HepG2 (cell line): Measurements from ENCODE around the gene MICA. TPM values are rescaled to one million over a fixed set of nuclear protein-coding genes. Genes with fewer than 3 reads are reported as not detected.

ENCODE experiments used
- ATAC-seq: fragments of 200-7000 bp; cut with Tn5 transposase; 3 replicates; pipeline ENCODE4 v1.9.1; 2020; ENCODE audit warnings: mild to moderate bottlenecking, moderate library complexity
- BruUV-seq: library from RNA; stranded (reverse); fragments of 400-500 nt; replicated peaks from 2 replicates; lab custom pipeline; 2021; lab: Mats Ljungman, UMichigan
- CTCF ChIA-PET: fragments of 300-600 bp; formaldehyde crosslinking; extraction: SDS; loops from one replicate; lab custom pipeline; 2021; ENCODE audit warnings: low total read pairs, inconsistent platforms, low intra/inter-chr PET ratio; lab: Yijun Ruan, JAX
- POLR2A ChIA-PET: fragments of 350-600 bp; sonication (Branson Sonifier 250); formaldehyde crosslinking; loops from one replicate; lab custom pipeline; 2020; ENCODE audit warnings: antibody characterized with exemption, inconsistent platforms; lab: Yijun Ruan, JAX
- DNase-seq: peaks from one replicate; pipeline ENCODE4 v3.0.0-alpha.2; 2015; ENCODE audit warnings: low spot score
- FAIRE-seq: peaks from 3 replicates; lab custom pipeline; 2011; peaks lifted over from hg19 to GRCh38; lab: Jason Lieb, UNC
- H2AFZ ChIP-seq: one replicate; pipeline ENCODE4 v1.6.1; 2011; ENCODE audit warnings: low read length, inconsistent platforms
- H3K27ac ChIP-seq: fragments of 300-600 bp; 3 replicates; pipeline ENCODE4 v1.8.0; 2011; ENCODE audit warnings: mixed run types, mild to moderate bottlenecking, mixed read lengths, low read length, inconsistent platforms; ENCODE audit not compliant: insufficient read depth; ENCODE audit errors: extremely low read length
- H3K27me3 ChIP-seq, 2 experiments: fragments of 200-600 bp in 1 of 2; 2 replicates in 1 of 2; 3 replicates in 1 of 2; pipeline versions ENCODE4 v1.6.0 to v1.8.0; 2011; ENCODE audit warnings: low read length in 2 of 2, mild to moderate bottlenecking in 2 of 2, moderate library complexity in 2 of 2, inconsistent platforms in 1 of 2; ENCODE audit not compliant: insufficient read depth in 2 of 2, control insufficient read depth in 1 of 2
- H3K36me3 ChIP-seq, 2 experiments: fragments of 200-600 bp in 1 of 2; replicated peaks in 1 of 2; 2 replicates in 1 of 2; 3 replicates in 1 of 2; pipeline versions ENCODE4 v1.5.1 to v1.8.0; 2011; ENCODE audit warnings: low read length in 2 of 2, inconsistent platforms in 1 of 2; ENCODE audit not compliant: insufficient read depth in 2 of 2, control insufficient read depth in 1 of 2
- H3K4me1 ChIP-seq: 2 replicates; pipeline ENCODE4 v1.5.1; 2012; ENCODE audit warnings: low read length, inconsistent platforms; ENCODE audit not compliant: insufficient read depth
- H3K4me2 ChIP-seq: 2 replicates; pipeline ENCODE4 v1.6.0; 2011; ENCODE audit warnings: low read depth, low read length, inconsistent platforms
- H3K4me3 ChIP-seq, 3 experiments: fragments of 200-600 bp in 1 of 3; sonication (generic), shearing (Covaris generic) in 1 of 3; replicated peaks in 1 of 3; 2 replicates each; pipeline ENCODE4 v1.5.1; 2011 to 2016; ENCODE audit warnings: low read length in 3 of 3, inconsistent platforms in 2 of 3, low read depth in 2 of 3, mild to moderate bottlenecking in 2 of 3, control low read depth in 1 of 3, mixed read lengths in 1 of 3; ENCODE audit not compliant: insufficient read depth in 1 of 3
- H3K79me2 ChIP-seq: one replicate; pipeline ENCODE4 v1.6.1; 2011; ENCODE audit warnings: low read length, inconsistent platforms; ENCODE audit not compliant: insufficient read depth
- H3K9ac ChIP-seq: 2 replicates; pipeline ENCODE4 v1.6.0; 2011; ENCODE audit warnings: mild to moderate bottlenecking, low read depth, low read length, inconsistent platforms; ENCODE audit not compliant: insufficient read depth
- H3K9me3 ChIP-seq: 2 replicates; pipeline ENCODE4 v1.5.1; 2012; ENCODE audit warnings: mild to moderate bottlenecking, low read length
- H4K20me1 ChIP-seq: 2 replicates; pipeline ENCODE4 v1.6.0; 2011; ENCODE audit warnings: inconsistent platforms, mild to moderate bottlenecking, low read length, moderate library complexity; ENCODE audit not compliant: insufficient read depth
- FIP1L1 ChIP-seq: fragments of 200-400 bp; formaldehyde crosslinking; IDR thresholded peaks from 2 replicates; pipeline ENCODE4 v1.6.1; 2018; ENCODE audit warnings: low read depth, mild to moderate bottlenecking, low read length, moderate library complexity, borderline replicate concordance; ENCODE audit not compliant: insufficient read depth
- FOXK1 ChIP-seq: sonication (generic); formaldehyde crosslinking; IDR thresholded peaks from 2 replicates; pipeline ENCODE4 v1.4.0; 2020; ENCODE audit warnings: low read depth, missing genetic modification reagents, borderline replicate concordance
- IKZF4 ChIP-seq: sonication (generic); formaldehyde crosslinking; IDR thresholded peaks from 2 replicates; pipeline ENCODE4 v1.5.1; 2020; ENCODE audit warnings: borderline replicate concordance, mild to moderate bottlenecking, low read depth, missing genetic modification reagents; ENCODE audit errors: not compliant biosample characterization
- KMT2A ChIP-seq: sonication (generic); formaldehyde crosslinking; IDR thresholded peaks from 2 replicates; pipeline ENCODE4 v1.4.0; 2020; ENCODE audit warnings: missing genetic modification reagents
- PHF21A ChIP-seq: sonication (generic); formaldehyde crosslinking; IDR thresholded peaks from 2 replicates; pipeline ENCODE4 v1.5.0; 2020; ENCODE audit warnings: mild to moderate bottlenecking, missing genetic modification reagents
- RARA ChIP-seq: IDR thresholded peaks from 2 replicates; pipeline ENCODE4 v1.6.1; 2016; ENCODE audit warnings: missing genetic modification reagents, missing compliant biosample characterization
- SETDB1 ChIP-seq: sonication (generic); formaldehyde crosslinking; IDR thresholded peaks from 2 replicates; pipeline ENCODE4 v1.5.1; 2020; ENCODE audit warnings: missing genetic modification reagents, mild to moderate bottlenecking, borderline replicate concordance
- TBP ChIP-seq: sonication (generic); formaldehyde crosslinking; IDR thresholded peaks from 2 replicates; pipeline ENCODE4 v1.5.0; 2020; ENCODE audit warnings: missing genetic modification reagents
- TBX3 ChIP-seq: fragments of 450-650 bp; IDR thresholded peaks from 2 replicates; pipeline ENCODE4 v1.6.1; 2017; ENCODE audit warnings: antibody characterized with exemption, mild to moderate bottlenecking, inconsistent platforms, borderline replicate concordance
- TSC22D2 ChIP-seq: sonication (generic); formaldehyde crosslinking; IDR thresholded peaks from 2 replicates; pipeline ENCODE4 v1.5.1; 2020; ENCODE audit warnings: missing genetic modification reagents, mild to moderate bottlenecking, borderline replicate concordance
- YEATS2 ChIP-seq: sonication (generic); formaldehyde crosslinking; IDR thresholded peaks from 2 replicates; pipeline ENCODE4 v1.4.0; 2020; ENCODE audit warnings: missing genetic modification reagents, borderline replicate concordance
- ZMAT3 ChIP-seq: sonication (generic); formaldehyde crosslinking; conservative IDR thresholded peaks from 2 replicates; pipeline ENCODE4 v1.7.0; 2021; ENCODE audit warnings: missing genetic modification reagents
- ZNF335 ChIP-seq: sonication (generic); formaldehyde crosslinking; IDR thresholded peaks from 2 replicates; pipeline ENCODE4 v1.4.0; 2020; ENCODE audit warnings: missing genetic modification reagents
- ZNF350 ChIP-seq: sonication (generic); formaldehyde crosslinking; IDR thresholded peaks from 2 replicates; pipeline ENCODE4 v1.4.0; 2020; ENCODE audit warnings: mild to moderate bottlenecking, low read depth, missing genetic modification reagents, borderline replicate concordance
- ZNF530 ChIP-seq: sonication (generic); formaldehyde crosslinking; IDR thresholded peaks from 2 replicates; pipeline ENCODE4 v1.5.0; 2020; ENCODE audit warnings: low read depth, mild to moderate bottlenecking, missing genetic modification reagents
- ZNF674 ChIP-seq: sonication (generic); formaldehyde crosslinking; IDR thresholded peaks from 2 replicates; pipeline ENCODE4 v1.5.0; 2020; ENCODE audit warnings: low read depth, mild to moderate bottlenecking, missing genetic modification reagents
- WGBS: methylation state at CpG from one replicate; pipeline ENCODE4 v1.1.6; 2017; ENCODE audit warnings: low lambda C conversion rate; 5-methylcytosine and 5-hydroxymethylcytosine counted together
- in situ Hi-C: cut with HindIII; loops from 2 replicates; pipeline ENCODE4 v1.10.0; 2017; ENCODE audit warnings: low pct_unique_long_range_greater_than_20kb; ENCODE audit not compliant: extremely low pct_ligation_motif_present
- intact Hi-C: fragments of 100-400 bp; cut with micrococcal nuclease; formaldehyde crosslinking; loops from one replicate; pipeline ENCODE4 v1.10.0; 2022; ENCODE audit not compliant: unreplicated experiment
- polyA plus RNA-seq, 8 experiments: library from polyadenylated mRNA; depleted of rRNA in 3 of 8; stranded (reverse) in 7 of 8; unstranded in 1 of 8; fragments of >200 nt; fragmentation: Illumina TruSeq in 4 of 8; extraction: Trizol in 4 of 8; gene quantifications; 2 replicates each; pipeline versions ENCODE4 v1.2.1 to v1.2.3, GENCODE V29; 2011 to 2016; ENCODE audit warnings: low read depth in 4 of 8, missing spikeins in 1 of 8, mixed read lengths in 1 of 8; ENCODE audit not compliant: insufficient read depth in 1 of 8
- total RNA-seq, 5 experiments: library from RNA; depleted of rRNA; stranded (reverse); fragments of >200 nt; fragmentation: Illumina TruSeq; extraction: Trizol; gene quantifications; 2 replicates each; pipeline ENCODE4 v1.2.3, GENCODE V29; 2016; ENCODE audit warnings: low read depth in 1 of 5
- TF ChIP-seq, protein P1 (sequence below): sonication (generic); formaldehyde crosslinking; IDR thresholded peaks from 2 replicates; pipeline ENCODE4 v1.5.0; 2020; ENCODE audit warnings: missing genetic modification reagents, mild to moderate bottlenecking, borderline replicate concordance
- TF ChIP-seq, protein P2 (sequence below): sonication (generic); formaldehyde crosslinking; IDR thresholded peaks from 2 replicates; pipeline ENCODE4 v1.5.1; 2020; ENCODE audit warnings: missing genetic modification reagents, mild to moderate bottlenecking, borderline replicate concordance
- TF ChIP-seq, protein P3 (sequence below): sonication (generic); formaldehyde crosslinking; IDR thresholded peaks from 2 replicates; pipeline ENCODE4 v1.4.0; 2020; ENCODE audit warnings: missing genetic modification reagents, borderline replicate concordance

Gene MICA
- total and polyA plus RNA-seq, 2 of the 13 experiments (the other 11 are each of a cell fraction or from before 2014, with no cell fraction given): 21.6 to 38.1 TPM

DNA sequence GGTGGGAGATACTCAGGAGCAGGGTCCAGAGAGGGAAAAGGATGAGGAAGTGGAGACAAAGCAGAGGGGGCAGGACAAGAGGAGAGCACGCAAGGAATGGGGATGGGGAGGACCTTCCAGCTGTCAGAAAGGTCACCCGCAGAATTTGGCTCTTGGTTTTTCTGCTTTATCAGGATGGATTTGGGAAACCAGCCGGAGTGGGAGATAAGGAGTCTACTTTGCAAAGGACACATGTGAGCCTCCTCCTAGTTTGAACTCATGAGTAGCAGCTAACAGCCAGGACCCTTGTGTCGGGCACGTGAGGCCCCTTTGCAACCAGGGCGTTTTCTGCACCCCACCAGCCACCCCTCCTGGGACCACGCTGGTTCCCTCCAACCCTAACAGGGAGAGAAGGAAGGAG is 7.6 kb upstream of the MICA start:
- BruUV-seq: no TSS peak
- no peak overlapping the region for H3K4me2 ChIP-seq
- ChIA-PET CTCF (interaction anchor here (1.0 to 4.9 kb wide), 2 partner anchors 46 to 50 kb away, joined by 3 to 102 read pairs; no protein-coding TSS in a partner anchor), POLR2A (no interaction called here)
- in situ Hi-C loops: no loop called here
- FAIRE-seq: no peak
- H3K36me3 ChIP-seq: no peaks in the 10 kb centered on the region; a peak in 1 of 5 replicates
- no peak for DNase-seq
- H3K9ac ChIP-seq: no peak overlapping the region
- H2AFZ ChIP-seq: no peak overlapping the region
- H3K4me3 ChIP-seq: no peak overlapping the region
- intact Hi-C loops: no loop called here
- H3K27me3 ChIP-seq: no peaks in the 10 kb centered on the region; a peak in 1 of 5 replicates
- peaks cover 5% of the 10 kb centered on the region for H3K79me2 ChIP-seq
- 90% methylated on average over 6 of the region's 7 CpGs for WGBS
- no peak for ATAC-seq
- H3K27ac ChIP-seq: no peak overlapping the region
- no peaks in the 10 kb centered on the region for H4K20me1 ChIP-seq
- H3K4me1 ChIP-seq: peaks cover 19% of the 10 kb centered on the region
- 0 out of 2 replicates have a peak, but pooled peaks cover 3% of the 10 kb centered on the region for H3K9me3 ChIP-seq
- TF ChIP-seq TBX3 (no peak), ZNF530 (no peak), KMT2A (CRISPR knock-in tag) (no peak), FIP1L1 (no peak), IKZF4 (CRISPR knock-in tag) (no peak), SETDB1 (CRISPR knock-in tag) (no peak), RARA (CRISPR knock-in tag) (no peak), ZNF674 (CRISPR knock-in tag) (no peak), ZNF335 (no peak), TBP (CRISPR knock-in tag) (no peak), ZNF350 (CRISPR knock-in tag) (no peak), FOXK1 (CRISPR knock-in tag) (no peak), ZMAT3 (CRISPR knock-in tag) (no peak), YEATS2 (CRISPR knock-in tag) (no peak), TSC22D2 (CRISPR knock-in tag) (no peak), PHF21A (no peak)
- TF ChIP-seq, protein P1, sequence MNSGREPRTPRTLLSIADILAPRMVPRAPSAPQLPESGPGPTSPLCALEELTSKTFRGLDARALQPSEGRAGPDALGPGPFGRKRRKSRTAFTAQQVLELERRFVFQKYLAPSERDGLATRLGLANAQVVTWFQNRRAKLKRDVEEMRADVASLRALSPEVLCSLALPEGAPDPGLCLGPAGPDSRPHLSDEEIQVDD (CRISPR knock-in tag): no peak
- TF ChIP-seq, protein P2, sequence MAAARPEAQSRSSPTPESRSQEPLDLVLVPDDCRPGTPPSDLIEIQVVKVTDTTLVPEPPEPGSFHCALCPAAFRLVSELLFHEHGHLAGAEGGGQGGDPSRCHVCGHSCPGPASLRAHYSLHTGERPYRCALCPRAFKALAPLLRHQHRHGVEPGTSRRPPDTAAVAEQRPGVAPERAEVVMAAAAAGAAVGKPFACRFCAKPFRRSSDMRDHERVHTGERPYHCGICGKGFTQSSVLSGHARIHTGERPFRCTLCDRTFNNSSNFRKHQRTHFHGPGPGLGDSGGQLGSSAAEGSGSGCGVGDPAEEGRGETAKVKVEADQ (CRISPR knock-in tag): no peak
- TF ChIP-seq, protein P3, sequence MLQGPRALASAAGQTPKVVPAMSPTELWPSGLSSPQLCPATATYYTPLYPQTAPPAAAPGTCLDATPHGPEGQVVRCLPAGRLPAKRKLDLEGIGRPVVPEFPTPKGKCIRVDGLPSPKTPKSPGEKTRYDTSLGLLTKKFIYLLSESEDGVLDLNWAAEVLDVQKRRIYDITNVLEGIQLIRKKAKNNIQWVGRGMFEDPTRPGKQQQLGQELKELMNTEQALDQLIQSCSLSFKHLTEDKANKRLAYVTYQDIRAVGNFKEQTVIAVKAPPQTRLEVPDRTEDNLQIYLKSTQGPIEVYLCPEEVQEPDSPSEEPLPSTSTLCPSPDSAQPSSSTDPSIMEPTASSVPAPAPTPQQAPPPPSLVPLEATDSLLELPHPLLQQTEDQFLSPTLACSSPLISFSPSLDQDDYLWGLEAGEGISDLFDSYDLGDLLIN (CRISPR knock-in tag): no peak
